Chondrocyte (in vitro differentiated cells): ENCODE measurements around the gene TCF7L2. TPM values are rescaled to one million over a fixed set of nuclear protein-coding genes. Genes with fewer than 3 reads are reported as not detected.
"Not testable (repeated sequence)": the region's sequence is repeated elsewhere in the genome, so short reads cannot be mapped to it uniquely, and the experiment has no call there.

Source experiments
- DNase-seq: peaks from one replicate; pipeline ENCODE4 v3.0.0; 2021; ENCODE audit warnings: mixed read lengths, low spot score
- H3K27ac Mint-ChIP-seq: one replicate; pipeline ENCODE4 v1.8.0; 2021; ENCODE audit warnings: mild to moderate bottlenecking, moderate library complexity, mixed read lengths; ENCODE audit not compliant: unreplicated experiment
- H3K27me3 Mint-ChIP-seq: 2 replicates; pipeline ENCODE4 v1.8.0; 2021; ENCODE audit warnings: low read depth, mixed read lengths
- H3K36me3 Mint-ChIP-seq: 2 replicates; pipeline ENCODE4 v1.8.0; 2021; ENCODE audit warnings: low read depth, mixed read lengths
- H3K4me1 Mint-ChIP-seq: 2 replicates; pipeline ENCODE4 v1.8.0; 2021; ENCODE audit warnings: low read depth, mild to moderate bottlenecking, mixed read lengths
- H3K4me3 Mint-ChIP-seq: one replicate; pipeline ENCODE4 v1.8.0; 2021; ENCODE audit warnings: mild to moderate bottlenecking, moderate library complexity, mixed read lengths; ENCODE audit not compliant: unreplicated experiment
- H3K9me3 Mint-ChIP-seq: 2 replicates; pipeline ENCODE4 v1.8.0; 2021; ENCODE audit warnings: low read depth, mixed read lengths
- CTCF ChIP-seq: fragments of 200-600 bp; sonication (generic); IDR thresholded peaks from 2 replicates; pipeline ENCODE4 v1.5.0; 2021; ENCODE audit warnings: antibody characterized with exemption, mild to moderate bottlenecking, moderate library complexity
- total RNA-seq: library from RNA; stranded (reverse); gene quantifications from 3 replicates; pipeline ENCODE4 v1.2.1, GENCODE V29; 2021

Gene TCF7L2
- total RNA-seq, 1 donor from 2014 or later: 30.9 TPM

GRCh38 chr10:113060201-113061053 lies 110.4 kb downstream of the TCF7L2 start:
- H3K4me1 Mint-ChIP-seq: peaks cover 11% of the 10 kb centered on the region
- no peaks in the 10 kb centered on the region for H3K27me3 Mint-ChIP-seq
- TF ChIP-seq CTCF: no peak
- no peaks in the 10 kb centered on the region for H3K9me3 Mint-ChIP-seq
- no peak for DNase-seq
- H3K36me3 Mint-ChIP-seq: peaks cover 2% of the 10 kb centered on the region
- no peak overlapping the region for H3K27ac Mint-ChIP-seq
- no peak overlapping the region for H3K4me3 Mint-ChIP-seq

GRCh38 chr10:113061054-113061430 lies 111.0 kb downstream of the TCF7L2 start:
- no peak for TF ChIP-seq CTCF
- Mint-ChIP-seq H3K36me3 (peaks cover 2% of the 10 kb centered on the region), H3K4me3 (no peak overlapping the region), H3K4me1 (peaks cover 11% of the 10 kb centered on the region), H3K27me3 (no peaks in the 10 kb centered on the region), H3K9me3 (no peaks in the 10 kb centered on the region), H3K27ac (no peak overlapping the region)
- DNase-seq: no peak

- H3K4me1 Mint-ChIP-seq: peaks cover 11% of the 10 kb centered on the region
Measured at GRCh38 chr10:113061557-113061956, 111.5 kb downstream of the TCF7L2 start.

GRCh38 chr10:113063043-113063967 lies 113.3 kb downstream of the TCF7L2 start:
- H3K4me1 Mint-ChIP-seq: peaks cover 17% of the 10 kb centered on the region
- peak overlapping the region; percentile 63 for H3K27ac Mint-ChIP-seq
- no peaks in the 10 kb centered on the region for H3K27me3 Mint-ChIP-seq
- DNase-seq: no peak
- H3K4me3 Mint-ChIP-seq: no peak overlapping the region
- peaks cover 2% of the 10 kb centered on the region for H3K36me3 Mint-ChIP-seq
- TF ChIP-seq CTCF: peak; percentile 6
- no peaks in the 10 kb centered on the region for H3K9me3 Mint-ChIP-seq

More at GRCh38 chr10:113061557-113061956, 111.5 kb downstream of the TCF7L2 start:
- Mint-ChIP-seq H3K27ac (no peak overlapping the region), H3K4me3 (no peak overlapping the region), H3K36me3 (peaks cover 2% of the 10 kb centered on the region), H3K9me3 (no peaks in the 10 kb centered on the region), H3K27me3 (no peaks in the 10 kb centered on the region)
- DNase-seq: no peak
- no peak for TF ChIP-seq CTCF

- peaks cover 17% of the 10 kb centered on the region for H3K4me1 Mint-ChIP-seq
- H3K4me3 Mint-ChIP-seq: no peak overlapping the region
- no peaks in the 10 kb centered on the region for H3K27me3 Mint-ChIP-seq
- TF ChIP-seq CTCF: no peak
- peaks cover 2% of the 10 kb centered on the region for H3K36me3 Mint-ChIP-seq
- H3K9me3 Mint-ChIP-seq: no peaks in the 10 kb centered on the region
- H3K27ac Mint-ChIP-seq: peak overlapping the region; percentile 63
- DNase-seq: no peak
Measured at GRCh38 chr10:113064039-113064438, 114.0 kb downstream of the TCF7L2 start.

GRCh38 chr10:113066120-113066519 lies 116.1 kb downstream of the TCF7L2 start:
- not testable (repeated sequence) for H3K27me3 Mint-ChIP-seq, H3K4me3 Mint-ChIP-seq, H3K9me3 Mint-ChIP-seq, H3K27ac Mint-ChIP-seq, DNase-seq, H3K36me3 Mint-ChIP-seq
- peaks cover 26% of the 10 kb centered on the region for H3K4me1 Mint-ChIP-seq
